GM21423 (cell line): Measurements from ENCODE around the gene SYCE3.

ENCODE experiments used
- ATAC-seq: cut with Tn5 transposase; IDR thresholded peaks from one replicate; pipeline ENCODE4 v1.9.1; 2021; ENCODE audit warnings: mild to moderate bottlenecking, moderate library complexity; ENCODE audit not compliant: unreplicated experiment

Gene SYCE3

GRCh38 chr22:50504369-50505211 is 58.1 kb downstream of the SYCE3 start:
- no peak for ATAC-seq

GRCh38 chr22:50503475-50504145 is 59.1 kb downstream of the SYCE3 start:
- no peak for ATAC-seq

GRCh38 chr22:50502628-50503474 is 59.9 kb downstream of the SYCE3 start:
- ATAC-seq = no peak

- ATAC-seq = no peak
These were observed 60.6 kb downstream of the SYCE3 start for GRCh38 chr22:50502096-50502495.
